ENCODE results near the gene TMEM165.

Gene TMEM165

DNA sequence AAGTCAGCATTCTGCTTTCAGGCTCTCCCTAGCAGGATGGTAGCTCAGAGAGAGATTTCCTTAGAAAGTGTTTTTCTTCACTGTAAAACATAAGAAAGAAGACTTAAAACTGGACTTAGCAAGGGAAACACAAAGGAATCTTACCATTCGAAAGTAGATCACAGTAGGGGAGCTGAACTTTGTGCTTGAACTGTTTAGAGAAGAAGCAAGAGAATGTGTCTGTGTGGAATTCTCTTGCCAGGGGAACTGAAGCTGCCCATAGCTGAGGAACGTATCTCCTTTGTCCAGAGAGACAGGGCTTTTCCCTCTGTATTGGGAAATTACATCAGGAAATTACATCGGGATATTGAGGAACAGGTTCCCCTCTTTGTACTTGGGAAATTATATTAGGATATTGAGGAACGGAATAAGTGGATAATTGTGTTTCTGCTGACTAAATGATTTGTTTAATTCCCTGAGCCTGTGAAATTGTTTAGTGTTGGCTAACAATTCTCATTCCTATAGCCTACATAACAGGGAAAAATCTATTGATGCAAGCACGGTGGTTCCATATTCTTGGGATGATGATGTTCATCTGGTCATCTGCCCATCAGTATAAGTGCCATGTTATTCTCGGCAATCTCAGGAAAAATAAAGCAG lies 28.6 kb upstream of the TMEM165 start:
- Histone ChIP-seq H3K36me3 (replicated peaks; ENCODE audit: low read depth, low read length) (peaks cover 5% of the 10 kb centered on the region), H3K9me3 (ENCODE audit: insufficient read depth, low read length) (no peaks in the 10 kb centered on the region), H3K79me2 (ENCODE audit: low read length) (no peaks in the 10 kb centered on the region), H3K4me1 (ENCODE audit: low read length) (no peaks in the 10 kb centered on the region), H2AFZ (ENCODE audit: low read depth, low read length) (no peak overlapping the region), H3K4me3 (ENCODE audit: low read length) (no peak overlapping the region), H3K27ac (ENCODE audit: low read length) (no peak overlapping the region), H4K20me1 (ENCODE audit: insufficient read depth, low read length) (no peaks in the 10 kb centered on the region), H3K4me2 (ENCODE audit: low read length) (no peak overlapping the region), H3K9ac (ENCODE audit: low read length) (no peak overlapping the region), H3K27me3 (ENCODE audit: low read depth, low read length) (no peaks in the 10 kb centered on the region)
- TF ChIP-seq, protein P1, sequence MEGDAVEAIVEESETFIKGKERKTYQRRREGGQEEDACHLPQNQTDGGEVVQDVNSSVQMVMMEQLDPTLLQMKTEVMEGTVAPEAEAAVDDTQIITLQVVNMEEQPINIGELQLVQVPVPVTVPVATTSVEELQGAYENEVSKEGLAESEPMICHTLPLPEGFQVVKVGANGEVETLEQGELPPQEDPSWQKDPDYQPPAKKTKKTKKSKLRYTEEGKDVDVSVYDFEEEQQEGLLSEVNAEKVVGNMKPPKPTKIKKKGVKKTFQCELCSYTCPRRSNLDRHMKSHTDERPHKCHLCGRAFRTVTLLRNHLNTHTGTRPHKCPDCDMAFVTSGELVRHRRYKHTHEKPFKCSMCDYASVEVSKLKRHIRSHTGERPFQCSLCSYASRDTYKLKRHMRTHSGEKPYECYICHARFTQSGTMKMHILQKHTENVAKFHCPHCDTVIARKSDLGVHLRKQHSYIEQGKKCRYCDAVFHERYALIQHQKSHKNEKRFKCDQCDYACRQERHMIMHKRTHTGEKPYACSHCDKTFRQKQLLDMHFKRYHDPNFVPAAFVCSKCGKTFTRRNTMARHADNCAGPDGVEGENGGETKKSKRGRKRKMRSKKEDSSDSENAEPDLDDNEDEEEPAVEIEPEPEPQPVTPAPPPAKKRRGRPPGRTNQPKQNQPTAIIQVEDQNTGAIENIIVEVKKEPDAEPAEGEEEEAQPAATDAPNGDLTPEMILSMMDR (IDR thresholded peaks at IDR 0.05; ENCODE audit: low read depth, low read length), result no peak
- no peak for TF ChIP-seq EZH2phosphoT487 (IDR thresholded peaks at IDR 0.05; ENCODE audit: low read depth)

DNA sequence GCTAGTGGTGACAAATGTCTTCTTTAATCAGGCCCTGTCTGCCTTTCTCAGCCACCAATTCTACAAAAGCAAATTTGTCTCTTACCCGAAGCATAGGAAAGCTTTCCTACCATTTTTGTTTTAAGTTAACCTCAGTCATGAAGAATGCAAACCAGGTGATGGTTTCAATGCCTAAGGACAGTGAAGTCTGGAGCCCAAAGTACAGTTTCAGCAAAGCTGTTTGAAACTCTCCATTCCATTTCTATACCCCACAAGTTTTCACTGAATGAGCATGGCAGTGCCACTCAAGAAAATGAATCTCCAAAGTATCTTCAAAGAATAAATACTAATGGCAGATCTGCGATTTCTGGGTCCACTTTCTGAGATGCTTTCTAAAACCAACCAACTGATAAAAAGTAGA lies 25.8 kb upstream of the TMEM165 start:
- Histone ChIP-seq H3K36me3 (replicated peaks; ENCODE audit: low read depth, low read length) (peaks cover 3% of the 10 kb centered on the region), H3K4me3 (ENCODE audit: low read length) (no peak overlapping the region), H3K9me3 (ENCODE audit: insufficient read depth, low read length) (no peaks in the 10 kb centered on the region), H3K4me2 (ENCODE audit: low read length) (no peak overlapping the region), H3K27ac (ENCODE audit: low read length) (no peak overlapping the region), H4K20me1 (ENCODE audit: insufficient read depth, low read length) (no peaks in the 10 kb centered on the region), H3K27me3 (ENCODE audit: low read depth, low read length) (no peaks in the 10 kb centered on the region), H3K79me2 (ENCODE audit: low read length) (no peaks in the 10 kb centered on the region), H3K9ac (ENCODE audit: low read length) (no peak overlapping the region), H3K4me1 (ENCODE audit: low read length) (no peaks in the 10 kb centered on the region), H2AFZ (ENCODE audit: low read depth, low read length) (no peak overlapping the region)
- no peak for TF ChIP-seq EZH2phosphoT487 (IDR thresholded peaks at IDR 0.05; ENCODE audit: low read depth)
- TF ChIP-seq, protein P1 (IDR thresholded peaks at IDR 0.05; ENCODE audit: low read depth, low read length), result no peak

DNA sequence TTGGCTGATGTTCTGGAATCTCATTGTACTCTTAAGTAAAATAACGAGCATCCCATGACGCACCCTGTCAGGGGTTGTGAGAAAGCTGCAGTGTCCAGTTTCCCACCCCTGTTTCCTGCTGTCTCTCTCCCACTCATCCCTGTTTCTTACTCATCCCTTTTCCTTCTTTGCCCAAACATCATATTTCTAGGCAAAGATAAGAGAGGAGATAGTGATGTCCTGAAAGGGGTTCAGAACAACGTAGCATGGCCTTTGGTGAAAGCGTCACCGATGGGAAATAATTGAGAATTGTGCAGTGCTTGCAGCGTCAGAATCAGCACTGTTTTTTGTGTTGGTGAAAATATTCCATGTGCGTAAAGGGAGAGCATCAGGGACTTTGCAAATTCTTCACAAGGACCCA lies 23.5 kb upstream of the TMEM165 start:
- Histone ChIP-seq H4K20me1 (ENCODE audit: insufficient read depth, low read length) (no peaks in the 10 kb centered on the region), H3K9ac (ENCODE audit: low read length) (no peak overlapping the region), H3K9me3 (ENCODE audit: insufficient read depth, low read length) (no peaks in the 10 kb centered on the region), H3K4me3 (ENCODE audit: low read length) (no peak overlapping the region), H3K36me3 (replicated peaks; ENCODE audit: low read depth, low read length) (peaks cover 3% of the 10 kb centered on the region), H3K79me2 (ENCODE audit: low read length) (no peaks in the 10 kb centered on the region), H2AFZ (ENCODE audit: low read depth, low read length) (no peak overlapping the region), H3K4me1 (ENCODE audit: low read length) (no peaks in the 10 kb centered on the region), H3K27me3 (ENCODE audit: low read depth, low read length) (no peaks in the 10 kb centered on the region), H3K27ac (ENCODE audit: low read length) (no peak overlapping the region), H3K4me2 (ENCODE audit: low read length) (no peak overlapping the region)
- TF ChIP-seq, protein P1 (IDR thresholded peaks at IDR 0.05; ENCODE audit: low read depth, low read length), result no peak
- no peak for TF ChIP-seq EZH2phosphoT487 (IDR thresholded peaks at IDR 0.05; ENCODE audit: low read depth)

DNA sequence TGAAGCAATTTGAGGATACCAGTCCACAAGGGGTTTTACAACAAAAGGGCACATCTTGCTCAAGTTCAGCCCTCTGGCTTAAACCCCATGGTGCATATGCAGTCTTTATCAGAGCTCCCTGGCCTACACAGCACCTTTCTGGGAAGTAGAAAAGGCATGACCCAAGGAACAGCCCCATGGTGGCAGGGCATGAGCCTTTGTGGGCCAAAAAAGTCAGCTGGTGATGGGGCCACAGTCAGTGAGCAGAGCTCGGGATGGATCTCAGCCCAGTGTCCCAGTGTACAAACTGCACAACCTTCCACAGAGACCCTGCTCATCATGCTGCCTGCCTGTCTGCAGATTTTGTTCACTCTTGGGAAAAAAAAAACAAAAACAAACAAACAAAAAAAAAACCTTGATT lies 22.3 kb upstream of the TMEM165 start:
- Histone ChIP-seq H3K79me2 (ENCODE audit: low read length) (no peaks in the 10 kb centered on the region), H3K9me3 (ENCODE audit: insufficient read depth, low read length) (no peaks in the 10 kb centered on the region), H3K27me3 (ENCODE audit: low read depth, low read length) (no peaks in the 10 kb centered on the region), H3K9ac (ENCODE audit: low read length) (no peak overlapping the region), H3K27ac (ENCODE audit: low read length) (no peak overlapping the region), H3K4me2 (ENCODE audit: low read length) (no peak overlapping the region), H3K4me3 (ENCODE audit: low read length) (no peak overlapping the region), H3K36me3 (replicated peaks; ENCODE audit: low read depth, low read length) (peaks cover 3% of the 10 kb centered on the region), H3K4me1 (ENCODE audit: low read length) (no peaks in the 10 kb centered on the region), H2AFZ (ENCODE audit: low read depth, low read length) (no peak overlapping the region), H4K20me1 (ENCODE audit: insufficient read depth, low read length) (no peaks in the 10 kb centered on the region)
- TF ChIP-seq EZH2phosphoT487 (IDR thresholded peaks at IDR 0.05; ENCODE audit: low read depth), result no peak
- TF ChIP-seq, protein P1 (IDR thresholded peaks at IDR 0.05; ENCODE audit: low read depth, low read length), result no peak
